Inferior parietal cortex (tissue), 1 donor: ENCODE data around the gene PRRT1B.
"Not testable (repeated sequence)": the region's sequence is repeated elsewhere in the genome, so short reads cannot be mapped to it uniquely, and the experiment has no call there.

Experiments
- DNase-seq: peaks from one replicate; pipeline ENCODE4 v3.0.0-alpha.2; 2016; ENCODE audit errors: extremely low spot score

PRRT1B gene

DNA sequence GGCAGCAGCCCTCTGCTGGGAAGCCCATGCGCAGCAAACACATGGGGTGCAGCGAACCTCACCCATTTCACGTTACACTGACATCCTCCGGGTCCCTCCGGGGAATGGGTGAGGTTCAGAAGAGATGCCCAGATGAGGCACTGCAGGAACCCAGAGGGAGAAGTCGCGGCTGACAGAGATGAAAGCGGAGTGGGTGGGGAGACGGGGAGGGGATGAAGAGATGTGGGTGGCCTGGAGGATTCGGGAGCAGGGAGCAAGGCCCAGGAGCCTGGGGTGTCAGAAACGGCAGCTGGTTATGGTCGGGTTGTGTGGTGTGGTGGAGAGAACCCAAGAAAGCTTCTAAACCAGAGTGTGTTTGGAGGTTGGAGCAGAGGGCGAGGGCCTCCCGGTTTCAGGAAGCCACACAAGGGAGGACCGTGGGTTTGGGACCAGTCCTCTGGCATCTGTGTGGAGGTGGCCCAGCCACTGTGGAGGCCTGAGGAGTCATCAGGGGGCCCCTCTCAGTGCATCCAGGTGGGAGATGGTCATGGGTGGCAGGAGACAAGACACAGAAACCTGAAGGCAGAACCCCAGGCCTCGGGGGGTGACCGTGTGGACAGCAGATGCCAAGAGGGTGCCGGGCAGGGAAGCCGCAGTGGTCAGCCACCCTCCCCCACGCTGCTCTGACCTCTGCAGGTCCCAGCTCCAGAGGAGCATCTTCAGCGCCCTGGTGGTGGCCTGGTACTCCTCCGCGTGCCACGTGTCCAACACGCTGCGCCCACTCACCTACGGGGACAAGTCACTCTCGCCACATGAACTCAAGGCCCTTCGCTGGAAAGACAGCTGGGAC lies 22.9 kb upstream of the PRRT1B start:
- DNase-seq = no peak

GRCh38 chr9:131523086-131523388 lies 22.3 kb upstream of the PRRT1B start:
- DNase-seq = no peak

GRCh38 chr9:131523451-131524435 lies 21.6 kb upstream of the PRRT1B start:
- no peak for DNase-seq

DNA sequence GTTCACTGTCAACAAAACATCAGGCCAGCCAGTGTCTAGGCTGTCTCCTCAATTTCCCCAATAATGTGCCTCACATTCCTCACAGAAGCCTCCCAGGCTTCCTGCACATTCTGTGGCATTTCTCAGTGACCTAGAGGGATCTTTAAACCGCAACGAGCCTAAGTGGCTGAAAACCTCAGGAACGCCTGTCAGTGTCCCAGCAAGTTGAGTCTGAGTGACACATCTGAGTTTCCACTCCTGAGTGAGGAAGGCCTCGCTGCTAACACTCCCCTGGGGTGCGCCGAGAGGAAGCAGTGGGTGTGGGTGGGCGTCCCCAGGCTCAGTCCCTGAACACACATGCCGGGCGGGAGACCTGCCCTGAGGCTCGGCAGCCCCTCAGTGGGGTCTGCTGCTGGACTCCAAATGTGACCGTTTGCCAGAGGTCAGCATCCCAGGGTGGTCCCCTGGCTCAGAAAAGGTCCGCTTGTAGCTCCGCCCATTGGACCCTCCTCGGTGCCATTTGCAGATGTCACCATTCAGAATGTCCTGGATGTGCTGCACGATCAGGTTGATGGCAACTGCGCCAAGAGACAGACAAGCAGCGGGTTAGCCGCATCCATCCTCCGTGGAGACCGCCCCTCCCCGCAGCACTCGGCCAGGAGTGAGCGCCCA lies 20.5 kb upstream of the PRRT1B start:
- no peak for DNase-seq

DNA sequence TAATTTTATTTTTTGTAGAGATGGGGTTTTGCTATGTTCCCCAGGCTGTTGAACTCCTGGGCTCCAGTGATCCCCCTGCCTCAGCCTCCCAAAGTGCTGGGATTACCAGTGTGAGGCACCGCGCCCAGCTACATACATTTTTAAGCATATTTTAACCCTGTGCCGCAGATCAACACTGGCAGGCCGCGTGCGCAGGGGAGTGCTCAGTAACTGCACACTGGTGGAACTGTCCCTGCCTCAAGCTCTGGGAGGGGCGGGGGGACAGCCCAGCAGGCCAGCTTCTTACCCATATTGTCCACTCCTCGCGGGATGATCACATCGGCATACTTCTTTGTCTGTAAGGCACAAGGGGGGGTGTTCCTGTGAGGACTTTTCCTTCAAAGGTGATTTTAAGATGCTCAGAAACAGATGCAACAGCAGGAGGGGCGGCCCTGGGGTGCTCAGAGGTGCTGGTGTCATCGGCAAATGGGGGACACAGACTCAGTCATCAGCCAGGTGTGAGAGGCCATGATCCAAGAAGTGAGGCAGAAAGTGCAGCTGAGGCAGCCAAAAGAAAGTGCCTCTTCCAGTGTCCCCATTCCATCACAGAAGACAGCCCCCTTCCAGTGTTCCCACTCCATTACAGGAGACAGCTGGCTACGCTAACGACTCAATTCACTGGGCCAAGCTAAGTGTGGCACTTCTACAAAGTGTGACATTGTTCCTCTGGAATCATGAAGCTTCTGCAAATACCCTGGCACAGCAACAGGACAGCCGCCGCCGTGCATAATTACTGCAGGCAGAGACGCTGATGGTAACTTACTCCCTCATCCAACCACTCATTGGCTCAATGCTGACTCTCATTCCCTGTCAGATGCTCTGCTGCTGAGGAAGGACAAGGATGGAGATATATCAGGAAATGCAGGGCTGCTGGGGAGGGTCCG lies 19.4 kb upstream of the PRRT1B start:
- peak; percentile 76 for DNase-seq

DNA sequence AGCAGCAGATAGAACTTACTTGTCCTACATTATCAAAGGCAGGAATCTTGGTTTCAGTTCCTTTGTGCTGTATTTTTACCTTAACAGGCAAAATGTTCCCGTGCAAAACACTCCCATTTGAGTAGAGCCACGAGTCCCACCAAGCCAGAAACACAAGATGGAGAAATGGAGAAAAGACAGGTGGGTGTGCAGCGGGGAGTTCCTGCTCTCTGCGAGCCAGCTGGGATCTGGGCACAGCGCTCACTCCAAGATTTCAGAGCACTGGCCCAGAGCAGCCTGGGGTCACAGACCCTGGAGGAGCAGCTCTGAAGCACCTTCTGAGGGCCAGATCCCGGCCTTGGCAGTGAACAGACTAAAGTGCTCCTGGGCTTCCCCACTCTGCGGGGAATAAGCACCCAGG lies 17.1 kb upstream of the PRRT1B start:
- DNase-seq = no peak

GRCh38 chr9:131528886-131529505 lies 16.3 kb upstream of the PRRT1B start:
- DNase-seq = no peak

DNA sequence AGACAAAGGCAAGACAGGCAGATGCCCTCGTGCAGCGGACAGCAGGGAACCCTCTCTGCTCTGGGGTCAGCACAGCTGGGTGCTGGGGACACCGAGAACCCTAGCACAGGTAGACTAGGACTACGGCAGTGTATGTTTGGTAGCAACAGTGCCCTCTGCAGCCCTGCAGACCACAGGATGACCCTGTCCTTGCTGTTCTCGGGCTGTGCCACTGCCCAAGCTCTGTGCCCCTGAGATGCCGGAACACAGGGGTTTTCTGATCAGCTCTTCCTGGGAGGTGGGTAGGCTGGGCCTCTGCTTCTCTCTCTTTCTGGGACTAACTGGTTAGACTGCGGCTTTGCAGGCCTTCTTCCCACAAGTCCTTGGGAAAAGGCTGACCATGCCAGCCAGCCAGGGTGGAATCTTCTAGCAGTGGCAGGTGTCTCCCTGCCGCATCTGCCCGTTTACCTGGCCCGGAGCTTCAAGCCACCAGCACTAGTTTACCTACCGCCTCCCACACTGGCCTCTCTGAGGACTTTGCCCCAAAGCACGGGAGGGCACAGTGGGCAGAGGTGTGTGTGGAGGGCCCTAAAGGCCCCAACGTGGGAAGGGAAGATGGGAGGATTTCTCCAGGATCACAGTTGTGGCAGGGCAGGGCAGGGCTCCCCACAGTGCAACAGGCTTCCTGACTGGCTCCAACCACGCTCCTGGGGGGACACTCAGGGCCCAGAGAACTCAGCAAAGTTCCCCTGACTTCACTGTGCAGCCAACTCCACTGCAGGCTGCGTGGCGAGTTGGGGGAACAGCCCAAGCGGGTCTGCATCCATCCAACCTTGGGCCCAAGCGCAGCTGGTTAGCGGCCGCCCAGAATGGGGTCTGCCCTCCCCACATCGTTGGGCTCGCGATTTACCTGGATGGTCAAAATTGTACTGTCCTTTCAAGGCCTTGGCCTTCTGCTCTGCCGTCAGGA lies 15.5 kb upstream of the PRRT1B start:
- no peak for DNase-seq

DNA sequence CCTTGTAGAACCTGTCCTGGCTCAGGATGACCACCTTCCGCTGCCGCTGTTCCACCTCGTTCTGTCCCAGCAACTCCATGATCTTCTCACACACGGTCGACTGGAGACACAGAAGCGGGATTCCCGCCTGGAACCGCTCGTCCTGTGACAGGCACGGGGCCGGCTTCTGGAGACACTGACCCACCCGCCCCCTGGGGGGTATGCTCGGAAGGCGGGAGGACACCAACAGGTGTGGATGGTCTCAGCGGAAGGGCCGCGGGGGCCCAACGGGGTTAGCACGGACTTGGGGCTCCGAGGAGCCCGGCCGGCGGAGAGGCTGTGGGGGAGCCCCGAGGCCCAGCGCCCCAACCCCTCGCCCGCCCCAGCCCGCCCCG lies 14.8 kb upstream of the PRRT1B start:
- no peak for DNase-seq

DNA sequence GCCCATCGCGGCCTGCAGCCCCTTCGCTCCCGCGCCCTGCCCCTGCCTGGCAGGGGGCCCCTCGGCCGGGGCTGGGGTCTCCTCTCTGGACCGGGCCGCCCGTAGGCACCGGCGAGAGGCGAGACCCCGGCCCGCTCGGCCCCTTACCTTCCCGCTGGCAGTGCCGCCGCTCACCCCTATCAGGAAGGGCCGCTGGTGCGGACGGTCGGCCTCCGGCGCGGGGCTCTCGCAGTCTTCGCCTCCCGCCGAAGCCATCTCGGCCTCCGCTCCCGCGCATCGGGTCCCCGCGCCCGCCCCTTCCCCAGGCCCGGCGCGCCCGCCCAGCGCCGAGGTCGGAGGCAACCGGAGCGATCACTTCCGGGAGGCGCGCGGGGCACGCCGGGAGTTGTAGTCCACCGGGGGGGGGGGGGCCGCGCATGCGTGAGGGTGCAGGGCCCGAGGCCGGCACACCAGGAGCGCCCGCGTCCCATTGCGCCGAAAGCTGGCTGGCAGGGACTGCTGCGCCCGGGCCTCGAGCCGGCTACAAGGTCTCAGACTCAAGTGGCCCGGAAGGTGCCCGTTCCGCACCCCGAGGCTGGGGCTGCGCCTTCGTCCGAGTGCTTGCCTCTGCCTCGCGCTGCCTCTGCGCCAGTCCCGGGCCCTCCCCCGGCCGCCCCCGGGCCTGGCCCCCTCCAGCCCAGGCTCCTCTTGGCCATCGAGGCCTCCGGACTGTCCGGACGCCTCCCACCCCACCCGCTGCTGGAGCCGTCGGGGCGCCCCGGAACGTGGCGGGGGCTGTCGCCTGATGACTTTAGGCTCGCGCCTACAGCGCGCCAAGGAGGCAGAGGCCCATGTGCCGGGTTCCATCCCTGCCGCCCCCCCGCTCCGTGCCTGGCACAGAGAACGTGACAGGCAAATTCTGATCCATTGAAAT lies 14.1 kb upstream of the PRRT1B start, which contains the start of gene UCK1:
Gene UCK1 (minus strand): TSS at position 344 of the 913 bp plus-strand sequence. CDS start 89 bp downstream, at position 255.
- peak; percentile 78 for DNase-seq

DNA sequence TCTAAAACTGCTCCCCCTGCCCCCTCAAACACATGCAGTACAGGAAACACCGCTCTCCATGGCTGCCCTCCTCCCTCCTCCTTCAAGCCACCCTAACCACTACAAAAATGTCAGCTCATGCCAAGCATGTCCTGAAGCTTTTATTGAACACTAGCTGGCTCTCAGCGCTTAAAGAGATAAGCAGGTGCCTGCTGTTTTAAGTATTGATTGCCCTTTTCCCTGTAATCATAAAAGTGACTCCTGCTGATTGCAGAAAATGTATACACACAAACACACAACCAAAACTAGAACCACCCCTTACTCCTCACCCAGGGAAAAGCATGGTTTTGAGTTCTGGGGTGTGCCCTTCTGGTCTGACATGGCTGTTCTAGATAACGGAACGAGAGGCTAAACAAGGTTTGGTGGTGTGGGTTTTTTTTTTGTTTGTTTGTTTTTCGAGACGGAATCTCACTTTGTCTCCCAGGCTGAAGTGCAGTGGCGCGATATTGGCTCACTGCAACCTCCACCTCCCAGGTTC lies 10.5 kb upstream of the PRRT1B start:
- no peak for DNase-seq

DNA sequence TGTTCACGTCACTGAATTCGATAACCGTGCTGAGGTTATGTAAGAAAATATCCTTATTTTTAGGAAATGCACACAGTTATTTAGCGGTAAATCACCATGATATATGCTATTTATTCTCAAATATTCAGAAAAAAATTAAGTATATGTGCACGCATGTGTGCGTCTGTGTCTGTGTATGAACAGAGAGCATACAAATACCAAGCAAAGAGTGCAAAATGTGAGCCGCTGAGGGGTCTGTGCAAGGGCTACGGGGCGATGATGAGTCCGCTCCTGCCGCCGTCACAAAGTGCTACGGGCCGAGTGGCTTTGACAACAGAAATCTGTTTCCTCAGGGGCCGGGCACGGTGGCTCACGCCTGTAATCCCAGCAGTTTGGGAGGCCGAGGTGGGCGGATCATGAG lies 7.4 kb upstream of the PRRT1B start:
- DNase-seq = no peak

DNA sequence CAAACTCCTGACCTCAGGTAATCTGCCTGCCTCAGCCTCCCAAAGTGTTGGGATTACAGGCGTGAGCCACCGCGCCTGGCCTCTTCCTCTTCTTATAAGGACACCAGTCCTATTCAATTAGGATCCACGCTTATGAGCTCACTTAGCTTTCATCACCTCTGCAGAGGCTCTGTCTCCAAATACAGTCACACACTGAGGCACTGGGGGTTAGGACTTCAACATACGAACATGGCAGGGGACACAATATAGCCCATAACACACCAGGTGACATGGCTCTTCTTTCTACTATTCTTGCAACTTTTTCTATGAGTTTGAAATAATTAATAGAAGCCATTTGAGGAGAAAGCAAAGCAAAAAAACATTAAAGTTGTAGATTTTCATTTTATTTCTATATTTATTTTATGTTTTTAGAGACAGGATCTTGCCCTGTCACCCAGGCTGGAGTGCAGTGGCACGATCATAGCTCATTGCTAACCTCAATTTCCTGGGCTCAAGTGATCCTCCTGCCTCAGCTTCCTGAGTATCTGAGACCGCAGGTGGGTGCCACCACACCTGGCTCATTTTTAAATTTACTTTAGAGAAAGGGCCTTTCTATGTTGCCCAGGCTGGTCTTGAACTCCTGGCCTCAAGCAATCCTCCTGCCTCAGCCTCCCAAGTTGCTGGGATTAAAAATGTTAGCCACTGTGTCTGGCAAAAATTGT lies 6.0 kb upstream of the PRRT1B start:
- DNase-seq = no peak

- no peak for DNase-seq
Observed at GRCh38 chr9:131543141-131543540, 2.2 kb upstream of the PRRT1B start.

DNA sequence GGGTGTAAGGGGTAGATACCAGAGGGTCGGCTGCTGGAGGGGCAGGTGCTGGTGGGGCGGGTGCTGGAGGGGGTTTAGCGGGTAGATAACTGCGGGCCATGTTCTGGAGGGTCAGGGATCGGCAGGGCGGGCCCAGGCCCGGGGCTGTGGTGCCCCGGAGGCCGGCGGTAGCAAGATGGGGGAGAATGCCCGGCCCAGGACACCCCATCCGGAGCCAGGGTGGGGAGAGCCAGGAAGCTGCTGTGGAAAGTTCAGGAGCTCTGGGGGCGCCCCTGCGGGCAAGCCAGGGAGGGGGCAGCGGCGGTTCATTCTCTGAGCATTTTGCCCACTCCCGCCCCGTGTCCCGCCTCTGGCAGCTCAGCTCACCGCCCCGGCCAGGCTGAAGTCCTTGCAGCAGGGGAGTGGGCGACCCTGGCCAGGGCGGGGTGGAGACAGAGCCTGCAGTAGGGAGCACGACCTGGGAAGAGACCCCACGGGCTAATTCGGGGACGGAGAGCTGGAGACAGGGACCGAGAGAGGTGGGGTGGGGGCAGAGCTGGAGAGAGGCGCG lies 538 bp downstream of the PRRT1B start:
- no peak for DNase-seq

GRCh38 chr9:131546336-131547084 lies 1.2 kb downstream of the PRRT1B start:
- no peak for DNase-seq

DNA sequence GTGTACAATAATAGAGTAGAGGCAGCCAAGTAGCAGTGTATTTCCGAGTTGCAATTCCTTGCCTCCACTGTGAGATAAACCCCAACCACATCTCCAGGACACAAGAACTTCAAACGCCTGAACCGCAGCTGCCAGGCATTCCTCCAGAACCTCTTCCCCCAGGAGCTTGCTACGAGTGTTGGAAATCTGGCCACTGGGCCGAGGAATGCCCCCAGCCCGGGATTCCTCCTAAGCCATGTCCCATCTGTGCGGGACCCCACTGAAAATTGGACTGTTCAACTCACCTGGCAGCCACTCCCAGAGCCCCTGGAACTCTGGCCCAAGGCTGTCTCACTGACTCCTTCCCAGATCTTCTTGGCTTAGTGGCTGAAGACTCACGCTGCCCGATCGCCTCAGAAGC lies 3.9 kb downstream of the PRRT1B start:
- DNase-seq = not testable (repeated sequence)
